ENCODE data around the gene ZNF275. TPM values are rescaled to one million over a fixed set of nuclear protein-coding genes. Genes with fewer than 3 reads are reported as not detected.
"Not testable (repeated sequence)": the region's sequence is repeated elsewhere in the genome, so short reads cannot be mapped to it uniquely, and the experiment has no call there.

The ZNF275 gene
- total RNA-seq, 1 donor from 2014 or later: 11.2 TPM

DNA sequence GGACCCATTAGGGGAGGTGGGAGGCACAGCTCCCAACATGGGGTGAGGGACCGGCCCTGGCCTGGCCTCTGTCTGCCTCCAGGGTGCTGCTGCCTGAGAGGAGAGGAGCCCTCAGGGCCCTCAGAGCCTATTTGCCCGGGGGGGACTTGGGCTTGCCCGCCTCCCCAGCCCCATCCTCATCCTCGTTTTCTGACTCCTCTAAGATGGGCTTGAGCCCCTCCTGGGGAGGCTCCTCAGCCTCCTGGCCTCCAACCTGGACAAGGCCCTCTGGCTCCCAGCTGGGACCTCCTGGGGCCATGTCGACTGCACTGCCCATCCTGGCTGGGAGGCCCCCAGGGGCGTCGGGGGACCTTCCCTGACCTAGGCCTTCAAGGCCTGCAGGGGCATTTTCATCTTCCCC, 15.1 kb upstream of the ZNF275 start:
- ATAC-seq (no peak), DNase-seq (ENCODE audit: low spot score) (no peak)

DNA sequence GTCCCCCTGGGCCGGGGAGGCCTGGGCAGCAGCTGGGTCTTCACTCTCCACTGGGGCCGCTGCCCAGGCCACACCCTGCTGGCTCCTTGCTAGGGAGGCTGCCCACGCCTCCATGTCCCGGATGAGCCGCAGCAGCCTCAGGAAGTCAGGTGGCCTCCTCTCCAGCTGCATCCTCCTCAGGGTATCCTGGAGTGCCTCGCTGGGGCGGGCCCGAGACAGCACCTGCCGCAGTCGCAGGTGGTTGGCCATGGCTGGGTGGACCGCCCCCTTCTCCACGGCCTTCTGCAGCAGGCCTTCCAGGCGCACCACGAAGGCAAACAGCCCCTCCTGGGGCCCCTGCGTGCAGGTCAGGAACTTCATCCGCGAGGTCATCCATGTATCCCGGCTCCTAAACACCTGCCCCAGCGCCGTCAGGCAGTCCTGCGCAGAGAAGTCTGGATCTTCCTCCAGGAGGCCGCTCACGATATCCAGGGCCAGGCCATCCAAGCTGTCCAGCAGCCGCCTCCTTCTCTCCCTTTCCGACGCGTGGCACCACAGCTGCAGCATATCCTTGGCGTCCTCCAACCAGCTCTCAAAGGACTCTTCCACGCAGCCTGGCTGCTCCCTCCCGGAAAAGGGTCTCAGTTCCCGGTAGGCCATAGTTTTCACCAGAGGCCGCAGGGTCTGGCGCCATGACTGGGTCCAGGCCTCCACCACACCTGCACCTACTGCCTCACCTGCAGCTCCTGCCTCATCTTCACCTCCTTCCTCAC, 14.5 kb upstream of the ZNF275 start:
- ATAC-seq: no peak
- DNase-seq (ENCODE audit: low spot score): no peak

DNA sequence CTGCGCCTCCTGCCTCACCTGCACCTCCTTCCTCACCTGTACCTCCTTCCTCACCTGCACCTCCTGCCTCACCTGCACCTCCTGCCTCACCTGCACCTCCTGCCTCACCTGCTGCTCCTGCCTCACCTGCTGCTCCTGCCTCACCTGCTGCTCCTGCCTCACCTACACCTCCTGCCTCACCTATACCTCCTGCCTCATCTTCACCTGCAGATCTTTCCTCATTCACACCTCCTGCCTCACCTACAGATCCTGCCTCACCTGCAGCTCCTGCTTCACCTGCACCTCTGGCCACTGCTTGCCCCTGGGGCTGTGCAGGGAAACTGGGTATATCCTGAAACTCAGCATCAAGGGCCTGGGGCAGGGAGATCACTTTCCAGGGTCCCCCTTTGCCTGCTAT, 13.9 kb upstream of the ZNF275 start:
- not testable (repeated sequence) for DNase-seq (ENCODE audit: low spot score); ATAC-seq

DNA sequence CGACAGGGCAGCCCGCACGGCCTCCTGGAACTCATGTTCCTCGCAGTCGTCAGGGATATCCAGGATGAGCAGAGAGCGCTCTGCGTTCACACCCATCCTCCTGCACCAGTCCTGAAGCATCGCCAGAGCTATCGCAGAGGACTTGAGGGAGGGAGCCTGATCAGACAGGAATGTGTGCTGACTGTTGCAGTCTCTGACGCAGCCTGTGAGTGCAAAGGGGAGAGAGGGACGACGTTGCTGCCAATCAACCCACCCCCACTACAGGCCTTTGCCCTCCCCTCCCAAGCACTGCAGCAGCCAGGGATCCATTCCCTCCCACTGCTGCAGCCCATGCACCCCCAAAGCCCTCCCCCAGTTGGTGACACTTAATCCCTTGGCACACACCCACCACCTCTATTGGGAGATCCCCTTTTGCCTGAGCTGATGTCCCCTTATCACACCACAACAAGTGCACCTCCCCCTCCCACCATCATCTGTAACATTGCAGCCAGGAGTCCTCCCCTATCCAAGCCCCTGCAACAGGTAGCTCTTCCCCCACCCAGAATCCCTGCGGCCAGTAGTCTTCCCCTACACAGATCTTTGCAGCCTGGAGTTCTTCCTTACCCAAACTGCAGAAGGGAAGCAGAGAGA, 13.3 kb upstream of the ZNF275 start:
- no peak for ATAC-seq
- no peak for DNase-seq (ENCODE audit: low spot score)

DNA sequence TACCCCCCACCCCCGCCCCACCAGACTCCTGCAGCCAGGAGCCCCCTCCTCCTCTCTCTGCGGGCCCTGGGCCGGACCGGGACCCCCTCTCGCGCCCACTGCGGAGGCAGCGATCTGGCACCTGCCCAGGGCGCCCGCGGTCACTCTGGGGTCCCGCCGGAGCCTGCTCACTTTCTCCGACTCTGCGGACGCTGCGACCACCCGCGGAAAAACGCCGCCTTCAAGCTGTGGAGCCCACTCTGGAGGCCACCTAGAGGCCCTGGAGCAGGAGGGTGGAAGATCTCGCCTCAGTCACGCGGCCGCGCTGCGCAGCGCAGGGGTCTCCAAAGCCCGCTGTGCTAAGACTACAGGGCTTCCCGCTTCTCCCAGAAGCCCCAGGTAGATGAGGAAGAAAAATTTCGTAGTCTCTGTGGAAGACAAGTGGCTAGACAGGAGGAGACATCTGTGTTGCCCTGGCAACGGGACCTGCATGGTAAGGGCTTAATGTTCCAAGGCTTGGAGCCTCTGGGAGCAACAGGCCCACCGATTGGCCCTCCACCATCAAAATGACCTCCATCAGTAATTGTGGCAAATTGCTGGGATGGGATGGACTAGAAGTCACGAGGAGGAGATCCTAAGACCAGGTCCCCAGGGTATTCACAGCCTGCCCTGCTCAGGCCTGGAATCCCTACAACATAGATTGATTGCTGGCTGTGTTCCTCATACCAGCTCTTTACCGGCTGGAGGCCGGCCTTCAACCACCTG, 12.4 kb upstream of the ZNF275 start, which contains the start of gene PNMA6F:
Gene PNMA6F (minus strand): TSS at position 387 of the 744 bp plus-strand sequence. CDS start 1,093 bp downstream, outside the sequence.
- DNase-seq (ENCODE audit: low spot score) (no peak), ATAC-seq (peak; percentile 32)

DNA sequence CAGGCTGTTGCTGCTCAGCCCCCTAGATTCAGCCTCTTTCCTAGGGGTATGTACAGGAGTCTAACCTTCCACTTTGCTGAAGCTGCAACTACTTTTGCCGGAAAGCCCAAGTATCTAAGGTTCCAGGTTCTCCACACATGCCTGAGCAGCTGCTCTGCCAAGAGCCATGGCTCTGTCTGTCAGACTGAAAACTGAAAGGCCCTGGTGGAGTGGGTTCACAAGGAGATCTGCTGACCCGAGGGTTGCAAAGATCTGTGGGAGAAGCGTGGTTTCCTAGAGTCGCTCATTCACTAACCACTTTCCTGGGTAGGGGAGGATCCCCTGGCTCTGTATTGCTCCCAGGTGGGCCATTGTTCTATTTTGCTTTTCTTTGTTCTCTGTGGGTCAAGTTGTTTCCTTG, 6.4 kb upstream of the ZNF275 start:
- ATAC-seq (no peak), DNase-seq (ENCODE audit: low spot score) (no peak)

DNA sequence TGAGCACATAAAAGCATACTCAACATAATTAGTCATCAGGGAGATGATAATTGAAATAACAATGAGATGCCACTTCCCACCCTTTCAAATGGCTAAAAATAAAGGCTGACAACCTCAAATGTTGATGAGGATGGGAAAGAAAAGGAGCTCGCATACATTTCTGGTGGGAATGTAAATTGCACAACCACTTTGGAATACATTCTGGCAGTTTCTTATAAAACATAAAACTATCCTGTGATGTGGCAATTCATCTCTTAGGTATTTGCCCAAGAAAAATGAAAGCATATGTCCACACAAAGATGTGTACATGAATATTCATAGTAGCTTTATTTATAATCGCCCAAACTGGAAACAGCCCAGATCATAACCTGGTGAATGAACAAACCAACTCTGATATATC, 687 bp upstream of the ZNF275 start:
- ATAC-seq: no peak
- DNase-seq (ENCODE audit: low spot score): no peak

DNA sequence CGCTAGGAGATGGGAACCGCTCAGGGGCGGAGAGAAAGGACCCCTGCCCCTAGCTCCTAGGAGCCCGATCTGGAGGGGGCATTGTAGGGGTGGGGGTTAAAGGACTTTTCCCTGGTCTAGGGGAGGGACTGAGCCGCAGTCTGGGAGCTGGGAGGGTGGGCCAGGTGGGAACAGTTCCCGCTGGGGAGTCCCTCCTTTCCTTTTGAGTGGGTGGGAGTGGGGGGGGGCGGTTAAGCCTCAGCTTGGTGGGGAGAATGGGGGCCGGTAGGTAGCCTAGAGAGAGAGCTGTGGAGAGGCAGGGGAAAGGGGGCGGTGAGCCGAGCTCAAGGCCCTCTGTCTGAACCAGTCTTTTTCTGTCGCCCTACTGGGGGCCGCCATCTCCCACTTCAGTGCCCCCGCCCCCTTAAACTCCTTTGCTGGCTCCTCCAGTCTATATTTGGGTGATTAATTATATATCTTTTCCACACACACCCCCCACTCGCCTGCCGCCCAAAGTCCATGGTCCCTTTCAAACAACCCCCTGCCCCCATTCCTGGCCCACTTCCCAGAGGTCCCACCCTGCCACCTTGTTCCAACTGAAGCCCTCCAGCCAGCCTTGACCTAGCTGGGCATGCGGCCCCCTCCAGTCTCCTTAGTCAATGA, 822 bp downstream of the ZNF275 start:
- DNase-seq (ENCODE audit: low spot score) (no peak), ATAC-seq (no peak)

DNA sequence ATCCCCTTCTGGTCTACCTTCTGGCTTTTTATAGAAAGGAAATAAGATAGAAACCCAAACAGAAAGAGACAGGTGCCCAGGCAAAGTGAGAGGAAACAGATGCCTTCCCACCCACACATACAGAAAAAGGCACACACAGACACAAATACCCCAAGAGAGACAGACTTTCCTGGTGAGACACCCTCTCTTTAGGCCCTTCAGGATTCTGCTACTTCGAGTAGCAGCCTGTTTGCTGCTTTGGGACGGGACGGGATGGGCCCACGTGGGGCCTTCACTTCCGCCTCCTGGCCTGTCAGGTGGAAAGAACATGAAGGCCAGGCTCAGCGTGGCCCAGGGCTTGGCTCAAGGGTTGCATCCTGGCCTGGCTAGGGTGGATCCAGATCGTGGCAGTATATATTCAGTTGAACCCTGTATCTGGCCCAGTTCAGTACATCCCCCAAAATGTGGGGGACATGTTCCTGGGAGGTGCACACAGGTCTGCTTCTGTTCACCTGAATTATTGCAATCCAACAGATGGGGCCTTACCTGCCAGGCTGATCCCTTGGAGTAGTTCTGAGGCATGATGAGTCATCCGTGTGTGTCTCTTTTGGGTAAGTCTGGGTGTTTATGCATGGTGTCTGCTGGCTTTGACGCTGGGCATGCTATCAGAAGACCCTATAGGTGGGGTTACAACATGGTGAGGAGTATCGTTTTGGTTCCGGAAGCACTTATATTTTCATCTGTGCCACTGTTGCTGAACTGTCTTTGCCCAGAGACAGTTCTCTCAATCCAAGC, 2.4 kb downstream of the ZNF275 start:
- ATAC-seq (no peak), DNase-seq (ENCODE audit: low spot score) (no peak)

DNA sequence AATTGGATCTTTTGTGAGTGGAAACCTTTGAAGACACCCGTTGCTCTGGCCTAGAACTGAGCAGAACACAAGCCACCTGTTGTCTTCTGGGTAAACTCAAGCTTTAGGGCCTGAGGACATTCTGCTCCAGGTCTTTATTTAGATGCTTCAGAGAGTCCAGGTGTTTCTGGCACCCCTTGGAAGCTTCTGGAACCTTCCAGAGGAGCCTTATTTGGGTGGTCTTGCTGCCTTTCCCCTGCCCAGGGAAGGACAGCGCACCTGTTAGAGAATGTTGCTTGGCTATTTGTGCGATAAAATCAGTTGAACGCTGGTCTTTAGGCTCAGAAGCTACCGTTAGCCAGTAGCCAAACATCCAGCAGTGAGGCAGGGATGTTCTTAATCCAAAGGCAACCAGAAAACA, 3.0 kb downstream of the ZNF275 start:
- ATAC-seq: no peak
- DNase-seq (ENCODE audit: low spot score): no peak

DNA sequence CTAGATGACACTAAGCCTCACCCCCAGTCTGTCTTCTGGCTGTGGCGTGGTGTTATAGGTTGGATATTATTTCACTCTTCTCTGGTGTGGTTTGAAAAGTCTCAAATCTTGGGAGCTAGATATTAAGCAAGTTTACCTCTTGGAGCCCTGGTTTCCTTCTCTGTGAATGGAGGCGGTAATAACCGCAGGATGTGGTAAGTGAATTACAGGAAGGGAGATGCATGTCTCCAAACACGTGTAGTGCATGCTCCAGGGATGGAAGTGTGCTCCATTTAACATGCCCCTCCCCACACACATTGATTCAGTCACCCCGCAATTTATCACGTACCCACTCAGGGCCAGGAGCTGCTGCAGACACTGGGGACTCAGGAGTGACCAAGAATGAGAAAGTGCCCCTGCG, 4.9 kb downstream of the ZNF275 start:
- no peak for DNase-seq (ENCODE audit: low spot score)
- ATAC-seq: no peak

DNA sequence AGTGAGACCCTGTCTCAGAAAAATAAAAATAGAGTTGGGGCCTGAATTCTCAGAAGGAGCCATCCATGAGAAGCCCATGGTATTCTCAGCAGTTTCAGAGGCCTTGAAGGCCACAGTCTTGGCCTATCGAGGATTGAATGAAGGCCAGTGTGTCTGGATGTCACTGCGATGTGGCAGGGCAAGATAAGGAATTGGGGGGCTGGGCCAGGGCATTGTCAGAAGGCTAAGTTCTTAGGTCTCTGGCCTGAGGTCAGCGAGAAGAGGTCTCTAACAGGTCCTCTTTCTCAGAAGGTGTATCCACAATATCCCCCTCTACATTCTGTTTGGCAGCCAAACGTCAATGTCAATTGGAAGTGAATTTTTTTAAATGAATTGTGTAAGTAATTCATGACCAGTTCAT, 5.7 kb downstream of the ZNF275 start:
- ATAC-seq (no peak), DNase-seq (ENCODE audit: low spot score) (no peak)

DNA sequence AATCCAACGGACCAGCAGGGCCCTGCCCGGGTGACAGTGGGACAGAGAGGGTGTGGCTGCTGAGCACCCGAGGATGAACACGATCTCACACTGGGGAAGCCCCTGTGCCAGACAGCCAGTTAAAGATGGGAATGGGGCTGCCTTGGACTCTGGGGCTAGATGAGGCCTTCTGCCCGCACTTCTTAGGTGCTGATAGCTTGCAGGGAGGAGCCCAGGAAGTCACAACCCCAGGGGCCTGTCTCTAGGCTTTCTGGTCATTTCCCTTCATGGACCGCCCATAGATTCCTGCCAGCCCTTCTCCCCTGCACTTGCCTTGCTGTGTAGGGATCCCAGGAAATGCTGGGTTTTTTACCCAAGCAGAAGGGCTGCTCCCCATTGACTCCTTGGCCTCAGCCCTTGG, 6.2 kb downstream of the ZNF275 start:
- DNase-seq (ENCODE audit: low spot score) (no peak), ATAC-seq (no peak)

DNA sequence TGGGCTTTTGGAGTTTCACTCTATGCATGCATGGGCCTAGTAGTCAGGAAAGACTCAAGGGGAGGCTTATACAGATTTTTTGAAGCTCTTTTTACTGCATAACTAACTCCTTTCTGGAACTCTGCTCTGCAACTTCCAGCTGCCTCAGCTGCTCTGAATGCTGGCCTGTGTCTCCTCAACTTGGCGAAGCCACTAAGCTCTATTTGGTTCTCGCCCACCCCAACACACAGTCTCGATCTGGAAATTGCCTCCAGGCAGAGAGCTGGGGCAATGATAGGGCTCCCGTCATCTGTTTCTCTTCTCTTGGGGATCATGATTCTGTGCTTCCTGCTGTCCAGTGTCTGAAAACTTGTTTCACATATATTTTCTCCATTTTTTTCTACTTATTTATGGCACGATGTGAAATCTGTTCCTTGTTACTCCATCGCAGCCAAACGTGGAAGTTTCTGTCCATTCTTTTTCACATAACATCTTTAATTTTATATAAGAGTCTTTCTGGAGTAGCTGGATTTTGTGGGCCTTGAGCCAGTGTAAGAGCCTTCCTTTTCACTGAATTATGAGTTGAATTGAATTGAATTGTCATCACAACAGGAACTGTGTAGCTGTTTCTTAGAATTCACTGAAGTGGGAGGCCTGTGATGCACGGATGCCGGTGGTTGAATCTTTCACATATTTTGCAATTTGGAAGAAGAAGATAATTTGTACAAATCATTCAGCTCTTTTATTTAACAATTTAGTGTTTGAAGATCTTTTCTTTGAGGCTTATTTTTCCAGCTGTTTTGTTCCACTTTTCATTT, 9.0 kb downstream of the ZNF275 start:
- no peak for ATAC-seq
- DNase-seq (ENCODE audit: low spot score): no peak

DNA sequence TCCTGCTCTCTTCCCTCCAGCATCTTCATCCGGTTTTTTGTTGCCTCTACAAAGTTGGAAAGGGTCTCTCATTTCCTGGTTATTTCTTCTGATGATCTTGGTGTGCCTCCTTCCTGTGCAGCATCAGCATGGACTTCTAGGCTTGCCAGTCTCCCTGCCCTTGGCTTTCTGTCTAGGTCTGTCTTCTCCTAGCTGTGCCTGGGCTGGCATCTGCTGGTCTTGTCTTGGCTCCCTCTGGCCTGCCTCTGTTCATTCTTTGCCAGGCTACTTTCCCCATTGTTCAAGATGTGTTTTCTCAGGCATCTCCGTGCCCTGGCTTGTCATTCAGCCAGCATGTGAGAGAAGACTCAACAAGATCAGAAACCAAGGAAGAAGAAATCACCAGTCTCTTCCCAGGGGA, 9.7 kb downstream of the ZNF275 start:
- ATAC-seq: no peak
- DNase-seq (ENCODE audit: low spot score): no peak

DNA sequence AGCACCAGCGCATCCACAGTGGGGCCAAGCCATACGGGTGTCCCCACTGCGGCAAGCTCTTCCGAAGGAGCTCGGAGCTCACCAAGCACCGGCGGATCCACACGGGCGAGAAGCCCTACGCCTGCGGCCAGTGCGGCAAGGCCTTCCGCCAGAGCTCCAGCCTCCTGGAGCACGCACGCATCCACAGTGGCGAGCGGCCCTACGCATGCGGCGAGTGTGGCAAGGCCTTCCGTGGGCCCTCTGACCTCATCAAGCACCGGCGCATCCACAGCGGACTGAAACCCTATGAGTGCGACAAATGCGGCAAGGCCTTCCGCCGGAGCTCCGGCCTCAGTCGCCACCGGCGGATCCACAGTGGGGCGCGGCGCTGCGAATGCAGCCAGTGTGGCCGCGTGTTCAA, 13.6 kb downstream of the ZNF275 start:
- ATAC-seq (no peak), DNase-seq (ENCODE audit: low spot score) (no peak)

DNA sequence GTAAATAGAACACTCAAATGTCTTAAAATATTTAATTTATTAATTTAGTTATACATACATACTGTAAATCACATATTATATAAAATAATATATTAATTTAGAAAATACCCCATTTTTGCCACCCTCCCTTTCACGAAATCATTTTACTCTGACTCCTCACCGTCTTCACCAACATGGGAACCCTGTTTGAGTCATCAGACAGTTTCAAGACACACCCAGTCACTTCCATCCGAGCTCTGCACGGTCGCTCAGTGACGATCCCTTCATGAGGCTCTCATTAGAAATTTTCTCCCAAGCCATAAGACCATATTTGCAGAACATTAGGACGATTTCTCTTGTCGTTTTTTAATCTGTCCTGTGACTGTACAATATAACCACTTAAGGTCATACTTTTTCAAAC, 14.5 kb downstream of the ZNF275 start:
- ATAC-seq (no peak), DNase-seq (ENCODE audit: low spot score) (no peak)

DNA sequence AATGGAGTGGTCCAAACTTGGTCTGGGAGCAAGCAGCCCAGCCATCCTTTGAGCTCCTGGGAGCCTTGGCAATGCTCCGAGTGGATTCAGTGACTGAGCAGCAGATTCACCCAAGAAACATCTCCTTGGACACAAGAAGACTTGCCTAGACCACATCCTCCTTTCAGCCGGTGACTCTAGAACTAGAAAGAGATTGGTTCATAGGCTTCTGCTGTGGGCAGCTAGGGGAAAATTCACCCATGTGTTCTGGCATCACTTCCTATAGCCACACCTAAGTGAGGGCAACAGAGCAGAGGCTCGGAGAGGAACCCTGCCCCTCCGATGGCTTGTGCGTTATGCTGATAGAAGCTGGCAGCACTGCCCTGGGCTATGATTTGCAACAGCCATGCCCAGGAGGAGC, 16.0 kb downstream of the ZNF275 start:
- DNase-seq (ENCODE audit: low spot score): no peak

DNA sequence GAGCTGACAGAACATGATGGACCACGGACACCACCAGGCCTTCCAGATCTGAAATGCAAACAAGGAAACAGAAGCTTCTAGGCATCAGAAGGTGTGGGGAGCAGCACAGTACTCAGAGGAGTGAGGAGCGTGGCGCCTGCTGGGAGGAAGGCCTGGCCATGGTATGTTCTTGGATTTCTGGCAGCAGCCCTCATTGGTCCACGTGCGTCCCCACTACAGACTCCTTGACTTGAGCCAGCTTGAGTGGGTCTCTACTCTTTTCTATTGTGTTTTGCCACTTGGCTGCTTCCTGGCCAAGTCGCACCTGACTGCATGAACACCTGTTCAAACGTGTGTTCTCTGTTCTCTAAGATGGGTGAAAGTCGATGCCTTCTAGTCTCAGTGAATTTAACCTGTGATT, 18.0 kb downstream of the ZNF275 start:
- ATAC-seq (no peak), DNase-seq (ENCODE audit: low spot score) (no peak)

More for the DNA sequence above, 16.0 kb downstream of the ZNF275 start:
- ATAC-seq: no peak

DNA sequence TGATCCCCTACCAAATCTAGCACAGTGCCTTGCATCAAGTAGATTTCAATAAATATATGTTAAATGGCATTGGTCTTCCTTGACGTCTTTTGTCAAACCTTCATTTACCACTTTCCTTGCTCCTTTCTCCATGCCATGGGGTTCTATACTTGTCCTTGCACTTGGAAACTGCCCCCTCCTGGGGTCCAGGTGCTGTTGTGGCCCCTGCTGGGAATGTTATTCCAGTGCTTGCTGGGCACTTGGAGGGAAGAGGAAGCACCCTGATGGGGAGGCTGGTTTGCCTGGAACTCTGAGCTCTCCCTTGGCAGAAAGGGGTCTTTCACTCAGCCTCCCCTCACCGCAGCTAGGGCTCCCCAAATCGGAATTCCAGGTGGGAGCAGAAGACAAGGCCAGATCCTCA, 18.9 kb downstream of the ZNF275 start:
- no peak for DNase-seq (ENCODE audit: low spot score)
- ATAC-seq: no peak

Measured in left lobe of liver (tissue), 2 donors.